Keratinocyte (primary cell): ENCODE measurements around the gene FANCD2. TPM values are rescaled to one million over a fixed set of nuclear protein-coding genes. Genes with fewer than 3 reads are reported as not detected.

Experiments
- DNase-seq: peaks from one replicate; pipeline ENCODE4 v3.0.0-alpha.2; 2011; ENCODE audit warnings: low read depth, missing footprints, low spot score
- FAIRE-seq: peaks from 2 replicates; lab custom pipeline; 2011; peaks lifted over from hg19 to GRCh38; lab: Jason Lieb, UNC
- H2AFZ ChIP-seq: 2 replicates; pipeline ENCODE4 v1.6.0; 2012; ENCODE audit warnings: low read length, control low read depth, inconsistent platforms; ENCODE audit not compliant: control insufficient read depth
- H3K27ac ChIP-seq: 2 replicates; pipeline ENCODE4 v1.5.1; 2011; ENCODE audit warnings: low read length; ENCODE audit not compliant: control insufficient read depth, insufficient read depth
- H3K27me3 ChIP-seq: 3 replicates; pipeline ENCODE4 v1.6.0; 2011; ENCODE audit warnings: low read length; ENCODE audit not compliant: control insufficient read depth, insufficient read depth; ENCODE audit errors: extremely low read depth
- H3K36me3 ChIP-seq, 2 experiments: 2 replicates in 1 of 2; 3 replicates in 1 of 2; pipeline ENCODE4 v1.5.1; 2011; ENCODE audit warnings: low read length in 2 of 2, mild to moderate bottlenecking in 1 of 2; ENCODE audit not compliant: control insufficient read depth in 2 of 2, insufficient read depth in 2 of 2; ENCODE audit errors: extremely low read depth in 1 of 2
- H3K4me1 ChIP-seq: 3 replicates; pipeline ENCODE4 v1.5.1; 2011; ENCODE audit warnings: low read length; ENCODE audit not compliant: control insufficient read depth, insufficient read depth; ENCODE audit errors: extremely low read depth
- H3K4me2 ChIP-seq: 3 replicates; pipeline ENCODE4 v1.6.0; 2011; ENCODE audit warnings: low read depth, low read length; ENCODE audit not compliant: control insufficient read depth, insufficient read depth; ENCODE audit errors: extremely low read depth
- H3K4me3 ChIP-seq, 3 experiments: fragments of 200-600 bp in 1 of 3; sonication (generic) in 1 of 3; 2 replicates in 2 of 3; 3 replicates in 1 of 3; pipeline ENCODE4 v1.5.1; 2011 to 2016; ENCODE audit warnings: low read length in 3 of 3, mild to moderate bottlenecking in 3 of 3, control low read depth in 2 of 3, inconsistent platforms in 1 of 3, low read depth in 1 of 3, mixed read lengths in 1 of 3, mixed run types in 1 of 3, moderate library complexity in 1 of 3; ENCODE audit not compliant: control insufficient read depth in 2 of 3, insufficient read depth in 2 of 3; ENCODE audit errors: extremely low read depth in 1 of 3
- H3K79me2 ChIP-seq: 2 replicates; pipeline ENCODE4 v1.6.0; 2012; ENCODE audit warnings: low read length; ENCODE audit not compliant: control insufficient read depth, insufficient read depth
- H3K9ac ChIP-seq: 3 replicates; pipeline ENCODE4 v1.6.0; 2011; ENCODE audit warnings: low read length; ENCODE audit not compliant: control insufficient read depth, insufficient read depth; ENCODE audit errors: extremely low read depth
- H3K9me1 ChIP-seq: 3 replicates; pipeline ENCODE4 v1.6.0; 2011; ENCODE audit warnings: low read length; ENCODE audit not compliant: control insufficient read depth, insufficient read depth; ENCODE audit errors: extremely low read depth
- H3K9me3 ChIP-seq: 2 replicates; pipeline ENCODE4 v1.5.1; 2012; ENCODE audit warnings: low read depth, low read length; ENCODE audit not compliant: control insufficient read depth
- H4K20me1 ChIP-seq: 3 replicates; pipeline ENCODE4 v1.6.0; 2011; ENCODE audit warnings: low read length; ENCODE audit not compliant: control insufficient read depth, insufficient read depth; ENCODE audit errors: extremely low read depth
- CTCF ChIP-seq, 3 experiments: IDR thresholded peaks in 1 of 3; conservative IDR thresholded peaks in 1 of 3; optimal IDR thresholded peaks in 1 of 3; 2 replicates in 2 of 3; 3 replicates in 1 of 3; pipeline versions ENCODE3 to v1.5.1; 2011; ENCODE audit warnings: low read length in 3 of 3, mild to moderate bottlenecking in 3 of 3, moderate library complexity in 2 of 3, control low read depth in 1 of 3, inconsistent platforms in 1 of 3; ENCODE audit not compliant: insufficient read depth in 2 of 3; ENCODE audit errors: extremely low read depth in 1 of 3
- EZH2 ChIP-seq: IDR thresholded peaks from one replicate; pipeline ENCODE4 v1.6.1; 2012; ENCODE audit warnings: inconsistent platforms, mild to moderate bottlenecking, low read length, moderate library complexity
- dilution Hi-C: fragments of 300-500 bp; cut with MboI; formaldehyde crosslinking; loops from one replicate; pipeline ENCODE4 v1.7.0; 2020; ENCODE audit warnings: low sequenced_read_pairs; ENCODE audit not compliant: extremely low pct_ligation_motif_present
- polyA plus RNA-seq, 5 experiments: library from polyadenylated mRNA; depleted of rRNA in 3 of 5; stranded (reverse) in 3 of 5; stranded (forward) in 1 of 5; unstranded in 1 of 5; fragments of >200 nt; gene quantifications; 1 replicate in 1 of 5; 2 replicates in 3 of 5; 3 replicates in 1 of 5; pipeline versions ENCODE4 v1.2.1 to v1.2.3, GENCODE V29; 2011 to 2012; ENCODE audit warnings: missing spikeins in 2 of 5, low read depth in 1 of 5, low replicate concordance in 1 of 5

Gene FANCD2
- polyA plus RNA-seq, 1 donor (not counting 4 experiments of a cell fraction or from before 2014, with no cell fraction given) = 12.5 TPM

- FAIRE-seq (no peak), DNase-seq (no peak)
- Histone ChIP-seq H3K4me2 (peak overlapping the region; percentile 82), H3K4me3 (peak overlapping the region; percentile 25 to 61 (median 41)), H3K27ac (no peak overlapping the region), H3K36me3 (peaks cover 1 to 2% of the 10 kb centered on the region in 2 experiments), H3K4me1 (peaks cover 8% of the 10 kb centered on the region), H3K27me3 (no peaks in the 10 kb centered on the region), H2AFZ (peak overlapping the region; percentile 54), H3K9me3 (no peaks in the 10 kb centered on the region), H3K9me1 (no peaks in the 10 kb centered on the region), H4K20me1 (no peaks in the 10 kb centered on the region), H3K9ac (peak overlapping the region; percentile 56), H3K79me2 (no peaks in the 10 kb centered on the region)
- no peak for TF ChIP-seq CTCF (optimal IDR thresholded peaks at IDR 0.05 in 1 of 3, IDR thresholded peaks at IDR 0.05 in 1 of 3, conservative IDR thresholded peaks at IDR 0.05 in 1 of 3; ENCODE audit: extremely low read depth in 1 of 3, insufficient read depth in 2 of 3, low read length in 3 of 3)
- TF ChIP-seq EZH2 = no peak
- dilution Hi-C loops = no loop called here
These were observed 17.5 kb upstream of the FANCD2 start for GRCh38 chr3:10008588-10009344.

GRCh38 chr3:10010421-10010877, 15.8 kb upstream of the FANCD2 start:
- Histone ChIP-seq H3K36me3 (no peaks in the 10 kb centered on the region), H3K9ac (peak overlapping the region; percentile 67), H3K27me3 (no peaks in the 10 kb centered on the region), H3K9me1 (no peaks in the 10 kb centered on the region), H3K9me3 (no peaks in the 10 kb centered on the region), H3K79me2 (no peaks in the 10 kb centered on the region), H3K27ac (peak overlapping the region; percentile 14), H3K4me3 (peak overlapping the region; percentile 29 to 75 (median 59)), H4K20me1 (no peaks in the 10 kb centered on the region), H3K4me2 (peak overlapping the region; percentile 93), H3K4me1 (peaks cover 8% of the 10 kb centered on the region), H2AFZ (peak overlapping the region; percentile 82)
- DNase-seq = no peak
- TF ChIP-seq EZH2 (no peak), CTCF (optimal IDR thresholded peaks at IDR 0.05 in 1 of 3, IDR thresholded peaks at IDR 0.05 in 1 of 3, conservative IDR thresholded peaks at IDR 0.05 in 1 of 3; ENCODE audit: extremely low read depth in 1 of 3, insufficient read depth in 2 of 3, low read length in 3 of 3) (no peak)
- dilution Hi-C loops = no loop called here
- FAIRE-seq = no peak
